IPS-11a (cell line): ENCODE measurements around the gene ZBED1.
"Not testable (repeated sequence)": the region's sequence is repeated elsewhere in the genome, so short reads cannot be mapped to it uniquely, and the experiment has no call there.

ENCODE experiments used
- H3K4me3 ChIP-seq: one replicate; pipeline ENCODE4 v1.5.1; 2013; ENCODE audit warnings: low read depth, low read length, control low read depth

ZBED1 gene

GRCh38 chrX:2477313-2477712 lies 23.5 kb downstream of the ZBED1 start:
- not testable (repeated sequence) for H3K4me3 ChIP-seq

DNA sequence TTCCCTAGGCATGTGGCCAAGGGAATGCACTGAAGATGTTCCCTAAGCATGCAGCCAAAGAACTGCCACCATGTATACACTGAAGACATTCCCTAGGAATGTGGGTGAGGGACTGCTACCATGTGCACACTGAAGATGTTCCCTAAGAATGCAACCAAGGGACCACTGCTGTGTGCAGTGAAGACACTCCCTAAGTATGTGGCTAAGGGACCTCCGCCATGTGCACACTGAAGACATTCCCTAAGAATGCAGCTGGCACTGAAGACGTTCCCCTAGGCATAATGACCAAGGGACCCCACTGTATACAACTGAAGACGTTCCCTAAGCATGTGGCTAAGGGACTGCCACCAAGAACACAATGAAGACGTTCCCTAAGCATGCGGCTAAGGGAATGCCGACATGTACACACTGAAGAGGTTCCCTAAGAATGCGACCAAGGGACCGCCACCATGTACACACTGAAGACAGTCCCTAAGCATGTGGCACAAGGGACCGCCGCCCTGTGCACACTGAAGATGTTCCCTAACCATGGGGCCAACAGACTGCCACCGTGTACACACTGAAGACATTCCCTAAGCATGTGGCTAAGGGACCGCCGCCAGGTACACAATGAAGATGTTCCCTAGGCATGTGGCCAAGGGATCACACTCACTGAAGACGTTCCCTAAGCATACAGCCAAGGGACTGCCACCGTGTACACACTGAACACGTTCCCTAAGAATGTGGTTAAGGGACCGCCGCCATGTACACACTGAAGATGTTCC lies 25.6 kb downstream of the ZBED1 start:
- H3K4me3 ChIP-seq, result no peak overlapping the region

DNA sequence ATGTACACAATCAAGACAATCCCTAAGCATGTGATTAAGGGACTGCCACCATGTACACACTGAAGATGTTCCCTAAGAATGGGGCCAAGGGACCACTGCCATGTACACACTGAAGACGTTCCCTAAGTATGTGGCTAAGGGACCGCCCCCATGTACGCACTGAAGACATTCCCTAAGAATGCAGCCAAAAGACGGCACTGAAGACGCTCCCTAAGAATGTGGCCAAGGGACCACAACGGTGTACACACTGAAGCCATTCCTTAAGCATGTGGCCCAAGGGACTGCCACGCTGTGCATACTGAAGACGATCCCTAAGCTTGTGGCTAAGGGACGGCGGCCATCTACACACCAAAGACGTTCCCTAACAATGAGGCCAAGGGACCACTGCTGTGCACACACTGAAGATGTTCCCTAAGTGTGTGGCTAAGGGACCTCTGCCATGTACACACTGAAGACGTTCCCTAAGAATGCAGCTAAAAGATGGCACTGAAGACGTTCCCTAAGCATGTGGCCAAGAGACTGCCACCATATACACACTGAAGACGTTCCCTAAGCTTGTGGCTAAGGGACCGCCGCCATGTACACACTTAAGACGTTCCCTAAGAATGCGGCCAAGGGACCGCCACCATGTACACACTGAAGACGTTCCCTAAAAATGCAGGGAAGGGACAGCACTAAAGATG lies 26.4 kb downstream of the ZBED1 start:
- no peak overlapping the region for H3K4me3 ChIP-seq

DNA sequence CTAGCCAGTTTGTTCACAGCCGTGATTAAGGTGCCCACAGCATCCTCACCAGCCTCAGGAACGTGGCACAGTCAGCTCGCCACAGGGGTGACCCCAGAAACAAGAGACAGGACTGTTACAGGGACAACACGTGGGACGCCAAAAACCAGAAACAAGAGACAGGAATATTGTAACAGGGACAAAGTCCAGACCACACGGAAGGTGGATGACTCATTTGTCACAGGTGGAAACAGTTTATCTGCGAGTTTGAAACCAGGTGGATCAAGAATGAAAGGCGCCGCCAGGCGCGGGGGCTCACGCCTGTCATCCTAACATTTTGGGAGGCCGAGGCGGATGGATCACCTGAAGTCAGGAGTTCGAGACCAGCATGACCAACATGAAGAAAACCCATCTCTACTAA lies 27.7 kb downstream of the ZBED1 start:
- H3K4me3 ChIP-seq, result not testable (repeated sequence)

GRCh38 chrX:2471641-2472040 lies 29.1 kb downstream of the ZBED1 start:
- no peak overlapping the region for H3K4me3 ChIP-seq

DNA sequence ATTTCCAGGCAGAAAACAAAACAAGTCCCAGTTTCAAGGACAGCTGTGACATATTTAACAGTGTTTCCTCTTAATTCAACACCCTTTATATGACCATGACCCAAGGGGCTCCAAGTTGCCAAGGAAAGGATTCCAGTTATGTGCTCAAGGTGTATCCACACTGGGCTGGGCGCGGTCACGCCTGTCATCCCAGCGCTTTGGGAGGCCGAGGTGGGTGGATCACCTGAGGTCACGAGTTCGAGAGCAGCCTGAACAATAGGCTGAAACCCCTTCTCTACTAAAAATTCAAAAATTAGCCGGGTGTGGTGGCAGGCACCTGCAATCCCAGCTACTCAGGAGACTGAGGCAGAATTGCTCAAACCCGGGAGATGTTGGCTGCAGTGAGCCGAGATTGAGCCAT lies 29.6 kb downstream of the ZBED1 start:
- not testable (repeated sequence) for H3K4me3 ChIP-seq

- not testable (repeated sequence) for H3K4me3 ChIP-seq
Observed at GRCh38 chrX:2469852-2470251, 30.9 kb downstream of the ZBED1 start.

DNA sequence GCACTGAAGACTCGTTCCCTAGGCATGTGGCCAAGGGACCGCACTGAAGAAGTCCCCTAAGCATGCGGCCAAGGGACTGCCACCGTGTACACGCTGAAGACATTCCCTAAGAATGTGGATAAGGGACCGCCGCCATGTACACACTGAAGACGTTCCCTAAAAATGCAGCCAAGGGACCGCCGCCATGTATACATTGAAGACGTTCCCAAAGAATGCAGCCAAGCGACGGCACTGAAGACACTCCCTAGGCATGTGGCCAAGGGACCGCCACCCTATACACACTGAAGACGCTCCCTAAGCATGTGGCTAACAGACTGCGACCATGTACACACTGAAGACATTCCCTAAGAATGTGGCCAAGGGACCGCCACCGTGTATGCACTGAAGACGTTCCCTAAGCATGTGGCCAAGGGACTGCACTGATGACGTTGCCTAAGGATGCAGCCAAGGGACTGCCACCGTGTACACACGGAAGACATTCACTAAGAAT lies 31.5 kb downstream of the ZBED1 start:
- H3K4me3 ChIP-seq, result no peak overlapping the region

- H3K4me3 ChIP-seq, result no peak overlapping the region
Observed at GRCh38 chrX:2468261-2469195, 32.2 kb downstream of the ZBED1 start.

- H3K4me3 ChIP-seq, result no peak overlapping the region
Observed at GRCh38 chrX:2466876-2467656, 33.7 kb downstream of the ZBED1 start.

GRCh38 chrX:2464677-2465166 lies 36.1 kb downstream of the ZBED1 start:
- no peak overlapping the region for H3K4me3 ChIP-seq

DNA sequence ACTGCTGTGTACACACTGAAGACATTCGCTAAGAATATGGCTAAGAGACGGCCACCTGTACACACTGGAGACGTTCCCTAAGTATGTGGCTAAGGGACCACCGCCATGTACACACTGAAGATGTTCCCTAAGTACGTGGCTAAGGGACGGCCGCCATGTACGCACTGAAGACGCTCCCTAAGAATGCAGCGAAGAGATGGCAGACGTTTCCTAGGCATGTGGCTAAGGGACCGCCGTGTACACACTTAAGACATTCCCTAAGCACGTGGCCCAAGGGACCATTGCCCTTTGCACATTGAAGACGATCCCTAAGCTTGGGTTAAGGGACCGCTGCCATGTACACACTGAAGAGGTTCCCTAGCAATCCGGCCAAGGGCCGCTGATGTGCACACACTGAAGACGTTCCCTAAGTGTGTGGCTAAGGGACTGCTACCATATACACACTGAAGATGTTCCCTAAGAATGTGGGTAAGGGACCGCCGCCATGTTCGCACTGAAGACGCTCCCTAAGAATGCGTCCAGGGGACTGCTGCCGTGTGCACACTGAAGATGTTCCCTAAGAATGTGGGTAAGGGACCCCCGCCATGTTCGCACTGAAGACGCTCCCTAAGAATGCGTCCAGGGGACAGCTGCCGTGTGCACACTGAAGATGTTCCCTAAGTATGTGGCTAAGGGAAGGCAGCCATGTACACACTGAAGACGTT lies 36.7 kb downstream of the ZBED1 start:
- no peak overlapping the region for H3K4me3 ChIP-seq

- not testable (repeated sequence) for H3K4me3 ChIP-seq
Observed at GRCh38 chrX:2463481-2463880, 37.3 kb downstream of the ZBED1 start.

DNA sequence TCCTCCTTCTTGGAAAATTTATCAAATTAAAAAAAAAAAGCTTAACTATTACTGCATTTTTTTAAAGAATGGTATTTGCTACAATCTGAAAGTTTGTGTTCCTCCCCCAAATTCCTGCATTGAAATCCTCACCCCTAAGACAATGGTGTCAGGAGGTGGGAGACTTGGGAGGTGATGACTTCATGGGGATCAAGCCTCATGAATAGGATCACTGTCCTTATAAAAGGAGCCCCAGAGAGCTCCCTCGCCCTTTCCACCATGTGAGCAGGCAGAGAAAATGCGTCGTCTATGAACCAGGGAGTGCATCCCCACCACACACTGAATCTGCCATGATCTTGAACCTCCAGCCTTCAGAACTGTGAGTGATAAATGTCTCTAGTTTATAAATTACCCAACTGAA lies 38.0 kb downstream of the ZBED1 start:
- H3K4me3 ChIP-seq, result no peak overlapping the region

GRCh38 chrX:2462074-2462473 lies 38.7 kb downstream of the ZBED1 start:
- H3K4me3 ChIP-seq, result no peak overlapping the region

DNA sequence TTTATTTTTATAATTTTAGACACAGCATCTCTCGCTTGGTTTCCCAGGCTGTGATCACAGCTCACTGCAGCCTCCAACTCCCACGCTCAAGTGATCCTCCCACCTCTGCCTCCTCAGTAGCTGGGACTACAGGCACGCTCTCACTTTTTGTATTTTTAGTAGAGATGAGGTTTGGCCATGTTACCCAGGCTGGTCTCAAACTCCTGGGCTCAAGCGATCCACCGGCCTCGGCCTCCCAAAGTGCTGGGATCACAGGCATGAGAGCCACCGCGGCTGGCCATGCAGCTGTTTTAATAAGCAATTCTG lies 39.1 kb downstream of the ZBED1 start:
- no peak overlapping the region for H3K4me3 ChIP-seq

GRCh38 chrX:2460821-2461710 lies 39.7 kb downstream of the ZBED1 start:
- H3K4me3 ChIP-seq, result not testable (repeated sequence)

- H3K4me3 ChIP-seq, result not testable (repeated sequence)
Observed at GRCh38 chrX:2460048-2460447, 40.7 kb downstream of the ZBED1 start.

GRCh38 chrX:2458309-2458708 lies 42.5 kb downstream of the ZBED1 start:
- H3K4me3 ChIP-seq, result no peak overlapping the region
